Breast epithelium (tissue), 3 donors: ENCODE results near the gene IFITM10.

Experiments used
- POLR2A ChIP-seq: fragments of 450-650 bp; IDR thresholded peaks from one replicate; pipeline ENCODE4 v1.6.1; 2016; ENCODE audit warnings: antibody characterized with exemption, mild to moderate bottlenecking, moderate library complexity
- POLR2AphosphoS5 ChIP-seq, 3 donors: sonication (generic); formaldehyde crosslinking; IDR thresholded peaks; one replicate each; pipeline ENCODE4 v1.6.1; 2017; ENCODE audit warnings: antibody characterized with exemption in 3 of 3
- TF ChIP-seq, protein P1 (sequence below), 3 donors: fragments of 450-650 bp; IDR thresholded peaks; one replicate each; pipeline ENCODE4 v1.5.1; 2016 to 2017; ENCODE audit warnings: antibody characterized with exemption in 3 of 3, mild to moderate bottlenecking in 3 of 3, moderate library complexity in 3 of 3

DNA sequence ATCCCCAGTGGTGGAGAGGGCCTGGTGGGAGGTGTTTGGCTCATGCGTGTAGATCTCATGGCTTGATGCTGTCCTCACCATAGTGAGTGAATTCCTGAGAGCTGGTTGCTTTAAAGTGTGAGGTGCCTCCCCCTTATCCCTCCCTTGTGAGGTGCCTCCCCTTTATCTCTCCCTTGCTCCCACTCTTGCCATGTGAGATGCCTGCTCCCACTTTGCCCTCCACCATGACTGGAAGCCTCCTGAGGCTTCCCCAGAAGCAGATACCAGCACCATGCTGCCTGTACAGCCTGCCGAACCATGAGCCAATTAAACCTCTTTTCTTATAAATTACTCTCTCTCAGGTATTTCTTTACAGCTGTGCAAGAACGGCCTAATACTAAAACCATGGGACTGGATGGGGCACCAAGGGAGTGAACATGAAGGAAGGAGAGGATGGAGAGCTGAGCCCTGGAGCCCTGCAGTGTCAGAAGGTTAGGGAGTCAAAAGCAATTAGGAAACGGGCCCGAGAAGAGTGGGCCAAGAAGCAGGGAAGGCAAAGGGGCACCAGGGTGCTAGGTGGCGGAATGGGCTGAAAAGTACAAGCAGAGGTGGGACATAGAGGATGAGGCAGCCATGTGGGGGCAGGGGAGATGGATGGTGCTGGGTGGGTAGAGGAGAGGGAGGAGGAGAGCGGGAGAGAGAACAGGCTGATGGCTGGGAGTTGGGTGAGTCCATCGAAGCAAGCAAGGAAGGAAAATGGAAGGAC, 9.4 kb downstream of the IFITM10 start:
- TF ChIP-seq POLR2AphosphoS5 (IDR thresholded peaks at IDR 0.05) (no peak), POLR2A (no peak)
- TF ChIP-seq, protein P1, sequence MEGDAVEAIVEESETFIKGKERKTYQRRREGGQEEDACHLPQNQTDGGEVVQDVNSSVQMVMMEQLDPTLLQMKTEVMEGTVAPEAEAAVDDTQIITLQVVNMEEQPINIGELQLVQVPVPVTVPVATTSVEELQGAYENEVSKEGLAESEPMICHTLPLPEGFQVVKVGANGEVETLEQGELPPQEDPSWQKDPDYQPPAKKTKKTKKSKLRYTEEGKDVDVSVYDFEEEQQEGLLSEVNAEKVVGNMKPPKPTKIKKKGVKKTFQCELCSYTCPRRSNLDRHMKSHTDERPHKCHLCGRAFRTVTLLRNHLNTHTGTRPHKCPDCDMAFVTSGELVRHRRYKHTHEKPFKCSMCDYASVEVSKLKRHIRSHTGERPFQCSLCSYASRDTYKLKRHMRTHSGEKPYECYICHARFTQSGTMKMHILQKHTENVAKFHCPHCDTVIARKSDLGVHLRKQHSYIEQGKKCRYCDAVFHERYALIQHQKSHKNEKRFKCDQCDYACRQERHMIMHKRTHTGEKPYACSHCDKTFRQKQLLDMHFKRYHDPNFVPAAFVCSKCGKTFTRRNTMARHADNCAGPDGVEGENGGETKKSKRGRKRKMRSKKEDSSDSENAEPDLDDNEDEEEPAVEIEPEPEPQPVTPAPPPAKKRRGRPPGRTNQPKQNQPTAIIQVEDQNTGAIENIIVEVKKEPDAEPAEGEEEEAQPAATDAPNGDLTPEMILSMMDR (IDR thresholded peaks at IDR 0.05) = no peak
